DMS53 treated with DMSO at 0.1 percent for 48 hours (cell line): ENCODE measurements around the gene IL17C.

ENCODE experiments used
- DNase-seq: peaks from one replicate; lab custom pipeline; 2025; ENCODE audit not compliant: unreplicated experiment; lab: John Stamatoyannopoulos, UW

The IL17C gene

GRCh38 chr16:88681709-88682451, 43.5 kb downstream of the IL17C start:
- no peak for DNase-seq

- no peak for DNase-seq
Measured at GRCh38 chr16:88684569-88685155, 46.3 kb downstream of the IL17C start.

GRCh38 chr16:88685156-88686061, 47.0 kb downstream of the IL17C start:
- DNase-seq, result no peak

DNA sequence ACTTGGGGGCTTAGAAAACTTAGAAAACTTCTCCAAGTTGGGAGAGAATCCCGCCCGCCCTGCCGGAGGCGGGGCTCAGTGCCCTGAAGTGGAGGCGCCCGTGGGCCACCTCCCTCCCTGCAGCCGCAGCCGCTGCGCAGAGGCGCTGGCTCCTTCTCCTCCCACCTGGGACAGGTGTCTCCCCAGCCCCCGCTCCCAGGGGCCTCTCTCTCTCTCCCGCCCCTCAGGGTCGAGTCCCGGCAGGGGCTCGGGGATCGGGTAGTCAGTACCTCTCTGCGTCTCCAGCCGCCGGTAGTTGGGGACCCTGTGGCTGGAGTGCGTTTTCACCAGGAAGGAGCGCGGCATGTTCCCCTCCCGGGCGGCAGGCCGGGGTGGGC, 47.7 kb downstream of the IL17C start:
- DNase-seq, result peak; percentile 37

DNA sequence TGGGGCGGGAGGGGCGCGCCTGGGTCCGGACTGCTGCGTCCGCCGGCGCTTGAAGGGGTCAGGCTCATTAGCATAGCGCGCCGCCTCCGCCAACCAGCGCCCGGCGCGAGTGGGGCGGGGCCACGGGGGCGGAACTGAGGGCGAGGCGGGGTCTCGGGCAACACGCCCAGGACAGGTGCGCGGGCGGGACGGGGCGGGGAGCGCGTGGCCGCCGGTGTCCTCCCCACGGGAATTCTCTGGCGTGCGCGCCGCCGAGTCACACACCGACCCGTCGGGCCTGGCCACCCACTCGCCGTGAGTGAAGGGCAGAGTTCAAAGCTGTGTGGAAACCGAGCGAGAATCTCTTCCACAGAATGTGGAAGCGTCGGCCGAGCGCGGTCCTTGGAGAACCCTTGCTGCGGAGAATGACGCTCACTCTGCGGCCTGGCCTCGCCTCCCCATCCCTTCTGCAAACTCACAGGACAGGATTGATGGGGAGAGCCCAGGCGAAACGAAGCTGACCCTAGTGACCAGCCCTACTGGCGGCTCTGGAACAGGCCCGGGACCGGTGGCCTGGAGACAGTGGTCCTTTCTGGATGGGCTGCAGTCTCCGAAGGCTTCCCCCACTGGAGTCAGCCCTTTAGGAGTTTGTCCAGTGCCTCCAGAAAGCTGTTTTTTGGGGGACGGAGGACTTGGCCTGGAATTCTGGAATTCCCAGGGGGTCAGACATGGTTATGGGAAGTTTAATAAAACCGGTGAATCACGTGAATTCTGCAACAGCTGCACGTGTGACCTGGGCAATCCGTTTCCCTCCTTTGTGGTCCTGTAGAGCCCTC, 48.3 kb downstream of the IL17C start, which contains the start of gene SNAI3:
Gene SNAI3 (minus strand): TSS at position 69 of the 815 bp plus-strand sequence. CDS start 101 bp downstream, outside the sequence.
- peak; percentile 68 for DNase-seq

GRCh38 chr16:88687254-88687576, 48.8 kb downstream of the IL17C start:
- no peak for DNase-seq

- no peak for DNase-seq
Measured at GRCh38 chr16:88687676-88688012, 49.3 kb downstream of the IL17C start.

DNA sequence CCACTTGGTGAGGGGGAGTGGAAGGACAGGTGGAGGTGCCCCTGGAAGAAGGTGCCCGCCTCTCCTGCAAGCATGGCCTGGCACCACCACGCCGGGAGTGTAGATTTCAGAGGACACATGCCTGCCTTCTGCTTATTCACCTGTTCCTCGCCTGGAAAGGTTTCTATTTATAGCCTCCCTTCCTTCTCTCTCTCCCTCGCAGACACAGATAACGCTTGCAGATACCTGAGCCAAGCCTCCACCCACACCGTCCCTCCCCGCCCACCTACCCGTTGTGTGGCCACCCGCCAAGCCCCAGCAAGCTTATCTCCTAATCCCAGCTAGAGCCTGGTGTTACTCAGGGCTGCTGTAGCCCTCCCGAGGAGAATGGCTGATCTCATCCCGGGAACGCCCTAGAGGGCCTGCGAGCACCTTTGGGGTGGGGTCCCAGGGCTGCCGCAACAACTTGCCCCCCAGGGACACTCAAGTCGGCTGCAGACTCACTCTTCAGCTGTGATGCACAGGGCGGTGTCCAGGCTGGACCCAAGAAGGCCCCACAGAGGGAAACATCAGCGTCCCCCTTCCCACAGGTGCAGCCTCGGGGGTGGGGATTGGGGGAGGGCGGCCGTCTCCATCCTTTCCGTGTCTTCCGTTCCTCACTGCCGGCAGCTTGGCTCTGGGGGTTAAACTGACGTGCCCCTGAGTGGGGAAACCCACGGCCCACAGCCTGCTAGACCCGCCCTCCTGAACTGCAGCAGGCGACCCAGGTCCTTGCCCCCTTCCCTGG, 49.8 kb downstream of the IL17C start:
- peak; percentile 58 for DNase-seq
